Choroid plexus epithelial cell (primary cell): ENCODE data around the gene FTCD.

Source experiments
- DNase-seq: peaks from one replicate; pipeline ENCODE4 v3.0.0-alpha.2; 2010; ENCODE audit warnings: low read depth
- H3K4me3 ChIP-seq: 2 replicates; pipeline ENCODE4 v1.5.1; 2011; ENCODE audit warnings: low read depth, mild to moderate bottlenecking, control low read depth, low read length, moderate library complexity
- TF ChIP-seq, protein P1 (sequence below): conservative IDR thresholded peaks from 2 replicates; pipeline ENCODE4 v1.5.1; 2011; ENCODE audit warnings: low read depth, mild to moderate bottlenecking, control low read depth, inconsistent platforms, low read length, moderate library complexity

The FTCD gene

DNA sequence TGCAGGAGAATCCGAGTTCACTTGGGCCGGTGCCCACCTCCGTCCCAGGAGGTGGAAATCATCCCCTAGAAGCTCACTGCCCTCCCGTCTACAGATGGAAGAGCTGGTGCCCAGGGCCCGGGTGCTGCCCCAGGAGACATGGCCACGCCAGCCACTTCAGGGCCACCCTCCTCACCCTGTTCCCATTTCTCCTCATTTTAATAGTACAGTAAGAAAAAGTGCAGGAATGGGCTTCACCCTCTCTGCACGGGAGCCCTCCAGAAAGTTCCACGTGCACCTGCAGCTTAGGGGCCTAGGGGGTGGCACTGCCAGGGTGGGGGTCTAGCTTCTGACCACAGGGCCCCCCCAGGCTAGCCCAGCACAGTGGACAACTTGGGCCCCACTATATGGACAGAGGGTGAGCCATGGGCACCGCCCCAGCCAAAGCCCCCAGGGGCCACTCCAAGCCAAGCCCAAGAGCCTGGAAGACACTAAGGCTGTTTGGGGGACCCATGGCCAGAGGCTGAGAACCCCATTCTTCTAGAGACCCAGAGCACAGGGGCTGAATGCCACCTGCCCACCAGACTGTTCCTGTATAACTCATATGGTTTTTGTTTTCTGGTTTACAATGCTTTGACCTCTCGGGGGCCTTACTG, 3.4 kb upstream of the FTCD start:
- no peak for DNase-seq
- TF ChIP-seq, protein P1, sequence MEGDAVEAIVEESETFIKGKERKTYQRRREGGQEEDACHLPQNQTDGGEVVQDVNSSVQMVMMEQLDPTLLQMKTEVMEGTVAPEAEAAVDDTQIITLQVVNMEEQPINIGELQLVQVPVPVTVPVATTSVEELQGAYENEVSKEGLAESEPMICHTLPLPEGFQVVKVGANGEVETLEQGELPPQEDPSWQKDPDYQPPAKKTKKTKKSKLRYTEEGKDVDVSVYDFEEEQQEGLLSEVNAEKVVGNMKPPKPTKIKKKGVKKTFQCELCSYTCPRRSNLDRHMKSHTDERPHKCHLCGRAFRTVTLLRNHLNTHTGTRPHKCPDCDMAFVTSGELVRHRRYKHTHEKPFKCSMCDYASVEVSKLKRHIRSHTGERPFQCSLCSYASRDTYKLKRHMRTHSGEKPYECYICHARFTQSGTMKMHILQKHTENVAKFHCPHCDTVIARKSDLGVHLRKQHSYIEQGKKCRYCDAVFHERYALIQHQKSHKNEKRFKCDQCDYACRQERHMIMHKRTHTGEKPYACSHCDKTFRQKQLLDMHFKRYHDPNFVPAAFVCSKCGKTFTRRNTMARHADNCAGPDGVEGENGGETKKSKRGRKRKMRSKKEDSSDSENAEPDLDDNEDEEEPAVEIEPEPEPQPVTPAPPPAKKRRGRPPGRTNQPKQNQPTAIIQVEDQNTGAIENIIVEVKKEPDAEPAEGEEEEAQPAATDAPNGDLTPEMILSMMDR = no peak
- H3K4me3 ChIP-seq = no peak overlapping the region

DNA sequence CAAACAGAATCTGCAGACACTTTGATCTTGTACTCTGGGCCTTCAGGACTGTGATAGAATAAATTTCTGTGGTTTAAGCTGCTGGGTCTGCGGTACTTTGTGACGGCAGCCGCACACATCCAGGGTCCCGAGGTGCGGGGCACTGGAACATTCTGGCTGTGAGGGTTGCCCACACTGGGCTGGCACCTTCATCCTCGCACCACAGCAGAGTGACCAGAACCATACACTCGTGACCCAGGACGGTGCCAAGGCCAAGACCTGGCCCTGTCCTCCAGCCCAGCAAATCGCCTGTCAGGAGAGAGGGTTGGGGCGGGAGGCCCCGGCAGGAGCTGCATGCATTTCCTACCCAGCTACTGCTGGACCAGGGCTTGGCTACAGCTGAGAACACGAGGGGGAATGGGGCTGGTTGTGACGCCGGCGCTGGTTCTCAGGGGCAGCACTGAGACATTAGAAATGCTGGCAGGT, 2.6 kb upstream of the FTCD start:
- no peak for DNase-seq
- H3K4me3 ChIP-seq = no peak overlapping the region
- TF ChIP-seq, protein P1 = no peak

DNA sequence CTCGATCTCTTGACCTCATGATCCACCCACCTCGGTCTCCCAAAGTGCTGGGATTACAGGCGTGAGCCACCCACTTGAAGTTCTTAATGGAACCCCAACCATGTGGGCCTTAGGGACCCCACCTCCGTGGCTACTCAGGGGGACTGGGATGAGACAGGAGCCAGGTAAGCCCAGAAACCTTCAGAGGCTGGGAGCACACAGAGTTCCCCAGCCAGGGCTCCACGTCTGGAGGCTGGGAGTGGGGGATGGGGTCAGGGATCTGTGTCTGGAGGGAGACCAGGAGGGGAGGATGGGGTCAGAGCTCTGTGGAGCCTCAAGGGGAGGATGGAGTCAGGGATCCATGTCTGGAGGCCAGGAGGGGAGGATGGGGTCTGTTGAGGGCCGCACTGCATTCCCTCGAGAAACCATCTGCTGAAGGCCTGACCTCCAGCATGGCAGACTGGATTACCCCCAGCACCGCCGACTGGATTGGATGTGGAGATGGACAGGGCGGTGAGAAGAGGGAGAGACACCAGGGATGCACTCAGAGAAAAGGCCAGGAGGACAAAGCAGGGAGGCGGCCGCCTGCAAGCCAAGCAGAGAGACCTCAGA, 2.1 kb upstream of the FTCD start:
- DNase-seq = no peak
- TF ChIP-seq, protein P1 = no peak
- no peak overlapping the region for H3K4me3 ChIP-seq

DNA sequence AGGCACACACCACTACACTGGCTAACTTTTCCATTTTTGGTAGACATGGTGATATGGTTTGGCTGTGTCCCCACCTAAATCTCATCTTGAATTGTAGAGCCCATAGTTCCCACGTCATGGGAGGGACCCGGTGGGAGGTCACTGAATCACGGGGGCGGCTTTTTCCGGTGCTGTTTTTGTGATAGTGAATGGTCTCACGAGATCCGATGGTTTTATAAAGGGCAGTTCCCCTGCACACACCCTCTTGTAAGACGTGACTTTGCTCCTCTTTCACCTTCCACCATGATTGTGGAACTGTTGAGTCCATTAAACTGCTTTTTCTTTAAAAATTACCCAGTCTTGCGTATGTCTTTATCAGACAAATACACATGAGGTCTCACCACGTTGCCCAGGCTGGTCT, 1.3 kb upstream of the FTCD start:
- no peak for DNase-seq
- H3K4me3 ChIP-seq = no peak overlapping the region
- TF ChIP-seq, protein P1 = no peak

DNA sequence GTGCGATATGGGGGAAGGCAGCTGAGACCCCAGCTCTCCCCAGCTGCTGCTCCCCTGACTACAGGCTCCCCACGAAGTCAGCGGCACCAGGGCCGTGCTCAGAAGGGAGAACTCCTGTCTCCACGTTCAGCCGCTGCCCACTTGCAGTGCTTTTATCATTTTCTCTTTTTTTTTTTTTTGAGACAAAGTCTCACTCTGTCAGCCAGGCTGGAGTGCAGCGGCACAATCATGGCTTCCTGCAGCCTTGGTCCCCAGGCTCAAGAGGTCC, 933 bp upstream of the FTCD start:
- no peak overlapping the region for H3K4me3 ChIP-seq
- DNase-seq = no peak
- TF ChIP-seq, protein P1 = no peak

DNA sequence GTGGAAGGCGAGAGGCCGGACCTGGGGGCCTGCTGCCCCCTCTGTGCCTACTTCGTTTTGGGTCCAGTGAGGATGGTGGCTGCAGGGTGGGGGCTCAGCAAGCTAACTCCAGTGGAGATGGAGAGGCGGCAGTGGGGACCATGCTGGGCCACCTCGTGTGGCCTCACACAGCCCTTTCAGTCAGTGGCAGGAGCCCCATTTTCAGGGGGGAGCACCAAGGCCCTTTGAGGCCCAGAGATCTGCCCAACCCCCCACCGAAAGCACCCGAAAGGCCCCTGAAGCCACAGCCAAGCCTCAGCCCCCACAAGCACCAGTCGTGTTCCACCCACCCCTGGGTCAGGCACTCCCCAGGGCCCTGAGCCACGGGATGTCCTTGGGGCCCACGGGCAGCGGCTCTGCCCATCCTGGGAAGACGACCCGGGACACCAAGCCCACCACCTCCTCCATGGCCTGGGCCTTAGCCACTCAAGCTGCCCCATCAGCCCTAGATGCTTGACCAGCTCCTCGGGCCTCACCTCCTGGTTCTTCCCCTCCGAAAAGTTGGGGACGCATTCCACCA, 345 bp downstream of the FTCD start:
- no peak for DNase-seq
- no peak overlapping the region for H3K4me3 ChIP-seq
- TF ChIP-seq, protein P1 = no peak

DNA sequence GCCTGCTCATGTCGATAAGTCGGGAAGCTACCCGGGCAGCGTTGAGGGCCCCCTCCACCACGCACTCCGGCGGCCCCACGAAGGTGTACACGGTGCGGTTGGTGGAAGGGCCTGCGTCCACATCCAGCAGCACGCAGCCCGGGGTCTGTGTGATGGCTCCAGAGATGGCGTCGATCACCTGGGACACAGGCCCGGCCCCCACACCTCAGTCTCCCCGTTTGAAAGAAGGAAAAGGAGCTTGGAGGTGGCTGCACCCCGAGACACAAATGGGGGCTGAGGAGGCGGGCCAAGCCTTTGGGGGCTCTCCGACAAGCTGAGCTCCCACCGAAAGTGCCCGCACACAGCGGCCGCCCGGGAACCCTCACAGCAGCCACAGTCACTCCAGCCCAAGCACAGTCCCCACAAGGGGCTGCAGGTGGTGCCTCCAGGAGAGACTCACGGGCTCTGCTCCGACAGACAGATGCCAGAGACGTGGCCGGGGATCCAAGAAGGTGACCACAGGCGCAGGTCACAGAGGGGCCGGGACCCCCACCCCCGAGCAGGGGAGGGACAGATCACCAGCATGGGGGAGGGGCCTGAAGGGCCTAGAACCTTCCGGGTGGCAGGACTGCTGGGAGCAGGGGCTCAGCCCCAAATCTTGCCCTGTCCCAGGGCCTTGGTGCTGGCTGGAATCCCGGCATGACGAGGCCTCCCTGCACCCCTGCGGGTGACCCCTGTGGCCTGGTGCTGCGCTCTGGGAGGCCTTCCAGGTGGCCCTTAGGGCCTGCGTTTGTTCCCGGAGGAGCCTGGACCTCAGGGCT, 1.0 kb downstream of the FTCD start:
- no peak for DNase-seq
- TF ChIP-seq, protein P1 = no peak
- no peak overlapping the region for H3K4me3 ChIP-seq
